Left forelimb (tissue), 1 donor: ENCODE measurements around the gene HRH1.
"Not testable (repeated sequence)": the region's sequence is repeated elsewhere in the genome, so short reads cannot be mapped to it uniquely, and the experiment has no call there.

Experiments
- DNase-seq: peaks from one replicate; pipeline ENCODE4 v3.0.0-alpha.2; 2018; ENCODE audit warnings: low spot score

Gene HRH1

GRCh38 chr3:11143476-11143875 is 10.8 kb upstream of the HRH1 start:
- DNase-seq = no peak

DNA sequence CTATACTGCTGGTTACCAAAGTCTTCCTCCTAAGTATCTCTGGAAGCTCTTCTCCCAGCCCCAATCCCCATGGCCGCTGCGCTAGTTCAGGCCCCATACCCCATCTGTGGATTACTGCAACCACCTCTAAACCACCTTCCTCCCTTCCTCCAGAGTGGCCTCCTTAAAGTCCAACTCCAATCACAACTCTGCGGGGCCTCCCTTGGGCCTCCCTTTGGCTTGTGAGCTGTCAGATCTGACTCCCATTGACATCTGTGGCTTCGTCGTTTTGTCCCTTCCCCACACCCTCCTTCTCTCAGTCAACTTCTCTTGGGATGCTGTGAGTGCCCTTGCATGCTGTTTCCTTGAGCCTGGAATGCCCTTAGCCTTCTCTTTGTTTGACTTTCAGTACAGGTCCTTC is 9.3 kb upstream of the HRH1 start:
- no peak for DNase-seq

GRCh38 chr3:11145888-11146287 is 8.4 kb upstream of the HRH1 start:
- DNase-seq = no peak

DNA sequence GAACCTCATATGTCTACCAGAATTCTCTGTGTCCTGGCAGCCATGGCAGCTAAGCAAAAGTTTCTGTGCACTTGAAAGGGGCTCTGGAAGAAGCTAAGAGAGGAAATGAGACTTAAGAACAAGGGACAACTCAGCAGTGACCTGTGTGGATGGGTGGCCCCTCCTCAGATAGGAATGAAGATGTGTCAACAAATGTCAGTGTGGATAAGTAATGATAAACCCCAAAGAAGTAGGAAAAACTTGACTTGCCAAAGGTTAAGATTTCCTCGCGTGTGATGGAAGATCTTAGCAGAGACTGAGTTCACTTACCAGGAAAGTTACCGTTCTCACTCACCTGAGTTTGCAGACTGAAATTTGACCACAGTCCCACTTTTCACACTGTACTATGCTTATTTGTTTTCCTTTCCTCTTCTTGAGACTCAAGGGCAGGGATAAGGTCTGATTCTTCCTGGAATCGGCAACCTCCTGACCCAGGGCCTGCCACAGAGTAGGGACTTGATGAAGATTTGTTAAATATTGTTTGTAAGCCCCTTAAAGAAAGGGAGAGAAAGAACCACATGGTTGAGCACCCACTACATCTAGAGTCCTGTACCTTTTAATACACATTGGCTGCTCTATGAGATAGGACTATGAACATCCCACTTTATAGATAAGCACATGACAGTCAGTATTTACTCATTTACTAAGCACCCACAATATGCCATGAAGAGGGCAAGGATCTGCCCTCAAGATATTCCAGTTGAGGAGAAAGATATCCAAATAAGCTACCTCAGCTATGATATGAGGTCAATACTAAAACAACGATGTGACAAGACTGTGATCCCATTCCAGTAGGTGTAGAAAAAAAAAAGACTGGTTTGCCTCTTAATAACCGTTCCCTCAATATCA is 7.3 kb upstream of the HRH1 start:
- DNase-seq = no peak

- no peak for DNase-seq
Observed at GRCh38 chr3:11150256-11150655, 4.0 kb upstream of the HRH1 start.

DNA sequence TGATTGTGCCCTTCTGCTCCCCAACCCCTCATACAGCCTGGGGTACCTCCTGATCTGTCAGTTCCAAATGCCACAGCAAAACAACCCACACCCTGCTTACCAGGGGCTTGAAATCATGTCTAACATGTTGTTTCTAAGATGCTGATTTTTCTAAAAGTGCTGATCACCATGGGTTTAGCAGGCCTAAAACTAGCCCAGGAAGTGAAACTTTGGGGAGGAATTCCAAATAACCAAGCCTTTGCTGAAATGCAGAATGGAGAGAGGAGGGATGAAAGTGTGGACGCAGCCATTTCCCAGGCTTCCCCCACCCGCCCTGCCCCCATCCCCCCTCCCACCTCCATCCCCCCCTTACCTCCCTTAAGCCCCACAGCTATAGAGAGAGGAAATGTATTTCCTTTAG is 2.0 kb upstream of the HRH1 start:
- DNase-seq = no peak

DNA sequence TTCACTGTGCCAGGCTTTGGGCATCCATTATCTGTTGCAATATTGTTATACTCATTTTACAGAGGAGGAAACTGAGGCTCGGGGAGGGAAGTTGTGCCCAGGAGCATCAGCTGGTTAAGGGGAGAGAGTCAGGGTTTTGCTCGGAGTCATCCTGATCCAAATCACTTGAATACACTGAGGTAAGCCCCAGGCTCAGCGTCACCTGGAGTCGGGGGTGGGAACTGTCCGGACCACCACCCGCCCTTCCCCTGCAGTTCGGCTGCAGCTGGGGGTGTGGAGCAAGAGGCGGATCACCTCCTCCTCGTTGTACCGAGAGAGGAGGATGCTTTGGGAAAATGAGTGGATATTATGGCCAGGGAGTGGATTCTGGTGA is 646 bp downstream of the HRH1 start:
- DNase-seq = no peak

DNA sequence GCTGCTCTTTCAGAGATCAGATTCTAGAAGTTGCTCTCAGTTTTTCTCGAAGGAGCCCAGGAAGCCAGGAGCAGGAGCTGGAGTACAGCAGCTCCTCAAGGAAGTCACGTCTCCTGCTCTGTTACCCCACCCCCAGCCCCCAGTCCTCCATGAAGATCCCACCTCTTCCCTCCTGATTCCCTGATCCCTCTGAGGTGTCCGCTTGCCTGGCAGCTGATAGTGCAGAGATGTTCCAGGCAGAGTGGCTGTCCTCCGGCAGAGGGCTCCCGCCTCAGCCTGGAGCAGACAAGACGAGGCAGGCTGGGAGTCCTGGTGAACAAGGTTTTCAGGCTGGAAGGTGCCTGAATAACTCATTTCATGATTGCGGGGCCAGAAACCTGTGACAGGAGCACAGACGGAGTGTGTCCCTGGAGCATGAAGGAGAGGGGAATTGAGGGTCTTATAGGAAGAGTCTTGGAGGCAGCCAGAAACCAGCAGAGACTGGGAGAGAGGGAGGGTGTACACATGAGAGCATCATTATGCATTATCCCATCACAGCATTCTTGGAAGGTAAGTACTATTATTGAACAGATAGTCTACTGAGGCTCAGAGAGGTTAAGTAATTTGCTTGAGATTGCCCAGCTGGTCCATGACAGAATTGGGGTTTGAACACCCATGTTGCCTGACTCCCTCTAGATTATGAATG is 1.2 kb downstream of the HRH1 start:
- peak; percentile 82 for DNase-seq

DNA sequence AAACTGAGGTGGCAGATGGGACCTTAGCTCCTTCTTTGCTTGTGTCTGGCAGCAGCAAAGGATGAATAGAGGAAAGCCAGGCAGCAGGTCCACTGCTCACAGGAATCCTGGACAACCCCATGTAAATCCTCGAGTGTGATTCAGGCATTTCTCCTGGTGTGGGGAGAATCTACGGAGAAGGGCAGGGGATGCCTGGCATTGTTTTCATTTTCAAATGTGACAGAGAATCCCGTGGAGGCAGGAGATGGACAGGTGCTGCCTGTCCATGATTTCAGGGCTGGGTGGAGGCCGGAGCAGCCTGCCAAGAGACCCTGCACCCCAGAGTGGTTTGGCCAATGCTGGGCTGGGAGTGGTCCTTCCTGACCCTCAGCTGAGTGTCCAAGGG is 1.7 kb downstream of the HRH1 start:
- DNase-seq = no peak

- no peak for DNase-seq
Observed at GRCh38 chr3:11157421-11157820, 3.1 kb downstream of the HRH1 start.

- no peak for DNase-seq
Observed at GRCh38 chr3:11159421-11159904, 5.2 kb downstream of the HRH1 start.

- DNase-seq = no peak
Observed at GRCh38 chr3:11161666-11162065, 7.4 kb downstream of the HRH1 start.

DNA sequence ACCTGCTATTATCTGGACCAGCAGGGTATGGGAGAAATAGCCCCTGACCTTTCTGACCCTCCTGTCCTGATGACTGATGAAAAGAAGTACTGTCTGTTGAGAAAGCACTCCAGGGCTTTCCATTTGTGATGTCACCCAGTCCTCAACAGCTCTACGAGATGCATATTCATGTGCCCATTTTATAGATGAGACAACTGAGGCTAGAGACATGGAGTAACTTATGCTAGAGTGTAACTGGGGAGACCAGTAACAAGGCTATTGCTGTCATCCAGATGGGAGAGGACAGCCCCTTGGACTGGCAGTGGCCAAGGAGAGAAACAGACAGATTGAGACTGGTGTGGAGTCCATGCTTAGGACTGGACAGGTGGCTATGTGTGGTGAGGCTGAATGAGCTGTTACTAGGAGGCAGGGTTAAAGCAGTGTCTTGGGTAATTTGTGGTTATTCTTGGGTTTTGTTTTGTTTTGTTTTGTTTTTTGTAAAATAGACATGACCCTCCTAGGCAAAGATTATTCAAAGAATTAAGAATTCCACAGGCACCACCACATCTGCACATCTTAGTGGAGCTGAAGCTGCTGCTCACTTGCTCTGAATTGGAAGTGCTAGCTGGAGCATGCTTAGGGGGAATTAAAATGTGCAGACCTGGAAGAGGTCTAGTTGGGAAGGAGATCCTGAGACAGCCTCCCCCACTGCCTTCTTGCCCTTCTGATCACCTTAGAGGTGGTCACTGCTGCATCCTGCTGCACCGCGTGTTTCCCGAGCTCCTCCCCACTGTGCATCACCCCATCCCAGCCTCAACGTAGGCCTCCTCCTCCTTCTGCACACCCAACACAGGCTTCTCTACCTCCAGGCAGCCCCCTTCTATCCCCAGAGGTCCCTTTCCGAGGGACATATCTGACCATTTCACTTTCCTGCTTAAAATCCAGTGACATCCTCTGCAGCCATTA is 8.4 kb downstream of the HRH1 start:
- DNase-seq = no peak

- no peak for DNase-seq
Observed at GRCh38 chr3:11164607-11165006, 10.3 kb downstream of the HRH1 start.

DNA sequence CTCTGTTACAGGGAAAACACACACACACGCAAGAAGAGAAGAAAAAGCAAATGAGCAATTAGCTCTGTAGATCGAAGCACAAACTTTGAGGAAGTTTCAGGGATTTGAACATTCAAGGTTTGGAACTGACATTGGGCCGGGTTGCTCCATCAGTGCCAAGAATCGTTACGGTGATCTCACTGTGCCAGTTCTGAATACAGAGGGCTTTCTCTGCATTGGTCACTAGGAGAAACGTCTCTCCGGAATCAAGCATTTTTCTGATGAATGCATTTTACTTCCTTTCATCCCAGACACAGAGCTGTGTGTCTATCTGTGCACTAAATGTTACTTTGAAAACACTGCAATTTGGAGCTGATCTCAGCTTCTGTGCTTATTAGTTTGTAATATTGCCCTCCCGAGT is 11.2 kb downstream of the HRH1 start:
- DNase-seq = no peak

DNA sequence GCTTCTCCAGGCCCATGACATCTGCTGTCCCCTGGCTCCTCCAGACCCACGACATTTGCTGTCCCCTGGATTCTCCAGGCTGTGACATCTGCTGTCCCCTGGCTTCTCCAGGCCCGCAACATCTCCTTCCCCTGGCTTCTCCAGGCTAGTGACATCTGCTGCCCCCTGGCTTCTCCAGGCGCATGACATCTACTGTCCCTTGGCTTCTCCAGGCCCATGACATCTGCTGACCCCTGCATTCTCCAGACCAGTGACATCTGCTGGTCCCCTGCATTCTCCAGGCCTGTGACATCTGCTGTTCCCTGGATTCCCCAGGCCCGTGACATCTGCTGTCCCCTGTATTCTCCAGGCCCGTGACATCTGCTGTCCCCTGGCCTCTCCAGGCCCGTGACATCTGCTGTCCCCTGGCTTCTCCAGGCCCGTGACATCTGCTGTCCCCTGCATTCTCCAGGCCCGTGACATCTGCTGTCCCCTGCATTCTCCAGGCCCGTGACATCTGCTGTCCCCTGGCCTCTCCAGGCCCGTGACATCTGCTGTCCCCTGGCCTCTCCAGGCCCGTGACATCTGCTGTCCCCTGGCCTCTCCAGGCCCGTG is 12.6 kb downstream of the HRH1 start:
- not testable (repeated sequence) for DNase-seq

- DNase-seq = no peak
Observed at GRCh38 chr3:11167590-11167989, 13.3 kb downstream of the HRH1 start.

DNA sequence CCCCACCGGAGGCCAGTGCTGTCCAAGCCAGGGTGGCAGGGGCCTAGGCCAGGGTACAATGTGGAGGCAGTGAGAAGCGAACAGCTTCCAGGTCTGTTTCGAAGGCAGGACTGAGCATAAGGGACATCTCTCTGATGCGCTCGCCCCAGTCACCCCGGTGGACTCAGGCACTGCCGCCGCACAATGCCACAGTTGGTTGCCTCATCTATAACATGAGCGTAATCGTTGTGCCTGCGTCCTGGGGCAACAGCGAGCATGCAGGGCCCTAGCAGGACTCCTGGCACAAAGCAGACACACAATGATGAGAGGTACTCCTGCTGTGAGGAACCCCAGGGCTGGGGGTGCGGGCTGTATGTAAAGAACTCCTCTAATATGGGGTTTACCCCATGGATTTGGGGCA is 14.1 kb downstream of the HRH1 start:
- no peak for DNase-seq

- no peak for DNase-seq
Observed at GRCh38 chr3:11168881-11169805, 14.8 kb downstream of the HRH1 start.

DNA sequence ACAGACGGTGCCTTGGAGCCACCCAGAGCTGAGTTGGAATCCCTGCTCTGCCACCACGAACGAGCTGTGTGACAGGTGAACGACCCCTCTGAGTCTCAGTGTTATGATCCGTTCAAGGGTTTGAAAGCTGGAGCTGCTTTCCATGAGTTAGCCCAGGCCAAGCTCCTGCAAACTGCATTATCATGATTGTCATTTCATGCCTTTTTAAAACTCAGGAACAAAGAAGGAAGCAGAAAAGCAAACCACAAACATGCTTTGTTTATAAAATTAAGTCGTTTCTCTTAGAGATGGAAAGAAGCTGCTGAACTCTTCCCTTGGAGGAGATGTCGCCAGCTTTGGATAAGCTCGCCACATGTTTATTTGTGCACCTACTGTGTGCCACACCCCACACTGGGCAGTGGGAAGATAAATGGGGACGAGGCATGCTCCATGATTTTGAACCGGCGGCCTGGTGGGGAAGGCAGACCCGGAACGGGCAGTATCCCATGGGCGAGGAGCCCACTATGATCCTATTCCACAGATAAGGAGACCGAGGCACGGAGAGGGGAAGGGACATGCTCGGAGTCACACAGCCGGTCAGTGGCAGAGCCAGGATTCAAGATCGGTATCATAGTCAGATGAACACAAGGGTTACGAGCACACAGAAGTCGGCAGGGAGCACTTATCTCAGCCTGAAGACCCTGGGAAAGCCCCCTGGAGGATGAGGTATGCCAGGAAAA is 15.9 kb downstream of the HRH1 start:
- DNase-seq = no peak
